Type B pancreatic cell (in vitro differentiated cells): ENCODE data around the gene CASZ1. TPM values are rescaled to one million over a fixed set of nuclear protein-coding genes. Genes with fewer than 3 reads are reported as not detected.

Source experiments
- DNase-seq: peaks from one replicate; pipeline ENCODE4 v3.0.0; 2021; ENCODE audit warnings: mixed read lengths; ENCODE audit not compliant: unreplicated experiment; ENCODE audit errors: extremely low spot score
- H3K27ac Mint-ChIP-seq: 2 replicates; pipeline ENCODE4 v1.8.0; 2021; ENCODE audit warnings: mild to moderate bottlenecking, mixed read lengths
- H3K27me3 Mint-ChIP-seq: 2 replicates; pipeline ENCODE4 v1.8.0; 2021; ENCODE audit warnings: mixed read lengths
- H3K36me3 Mint-ChIP-seq: 2 replicates; pipeline ENCODE4 v1.8.0; 2021; ENCODE audit warnings: mixed read lengths
- H3K4me1 Mint-ChIP-seq: one replicate; pipeline ENCODE4 v1.8.0; 2021; ENCODE audit warnings: mixed read lengths; ENCODE audit not compliant: unreplicated experiment
- H3K4me3 Mint-ChIP-seq: 2 replicates; pipeline ENCODE4 v1.8.0; 2021; ENCODE audit warnings: mild to moderate bottlenecking, mixed read lengths
- H3K9me3 Mint-ChIP-seq: 2 replicates; pipeline ENCODE4 v1.8.0; 2021; ENCODE audit warnings: mixed read lengths
- total RNA-seq: library from RNA; stranded (reverse); gene quantifications from 2 replicates; pipeline ENCODE4 v1.2.1, GENCODE V29; 2021; ENCODE audit warnings: low replicate concordance
- TF ChIP-seq, protein P1 (sequence below): fragments of 200-600 bp; sonication (generic); conservative IDR thresholded peaks from 2 replicates; pipeline ENCODE4 v1.5.0; 2021; ENCODE audit warnings: antibody characterized with exemption, mild to moderate bottlenecking

Gene CASZ1
- total RNA-seq, 1 donor from 2014 or later, result 15.7 TPM

GRCh38 chr1:10718083-10718415, 78.4 kb downstream of the CASZ1 start:
- peaks cover 23% of the 10 kb centered on the region for H3K4me1 Mint-ChIP-seq
- no peak overlapping the region for H3K27ac Mint-ChIP-seq
- no peak for DNase-seq
- TF ChIP-seq, protein P1, sequence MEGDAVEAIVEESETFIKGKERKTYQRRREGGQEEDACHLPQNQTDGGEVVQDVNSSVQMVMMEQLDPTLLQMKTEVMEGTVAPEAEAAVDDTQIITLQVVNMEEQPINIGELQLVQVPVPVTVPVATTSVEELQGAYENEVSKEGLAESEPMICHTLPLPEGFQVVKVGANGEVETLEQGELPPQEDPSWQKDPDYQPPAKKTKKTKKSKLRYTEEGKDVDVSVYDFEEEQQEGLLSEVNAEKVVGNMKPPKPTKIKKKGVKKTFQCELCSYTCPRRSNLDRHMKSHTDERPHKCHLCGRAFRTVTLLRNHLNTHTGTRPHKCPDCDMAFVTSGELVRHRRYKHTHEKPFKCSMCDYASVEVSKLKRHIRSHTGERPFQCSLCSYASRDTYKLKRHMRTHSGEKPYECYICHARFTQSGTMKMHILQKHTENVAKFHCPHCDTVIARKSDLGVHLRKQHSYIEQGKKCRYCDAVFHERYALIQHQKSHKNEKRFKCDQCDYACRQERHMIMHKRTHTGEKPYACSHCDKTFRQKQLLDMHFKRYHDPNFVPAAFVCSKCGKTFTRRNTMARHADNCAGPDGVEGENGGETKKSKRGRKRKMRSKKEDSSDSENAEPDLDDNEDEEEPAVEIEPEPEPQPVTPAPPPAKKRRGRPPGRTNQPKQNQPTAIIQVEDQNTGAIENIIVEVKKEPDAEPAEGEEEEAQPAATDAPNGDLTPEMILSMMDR, result no peak
- no peaks in the 10 kb centered on the region for H3K36me3 Mint-ChIP-seq
- H3K9me3 Mint-ChIP-seq, result no peaks in the 10 kb centered on the region
- no peak overlapping the region for H3K4me3 Mint-ChIP-seq
- H3K27me3 Mint-ChIP-seq, result peaks cover 65% of the 10 kb centered on the region

- Mint-ChIP-seq H3K36me3 (no peaks in the 10 kb centered on the region), H3K4me1 (peaks cover 28% of the 10 kb centered on the region), H3K9me3 (no peaks in the 10 kb centered on the region), H3K27ac (peak overlapping the region; percentile 29), H3K4me3 (peak overlapping the region; percentile 71), H3K27me3 (peaks cover 67% of the 10 kb centered on the region)
- TF ChIP-seq, protein P1, result no peak
- DNase-seq, result no peak
These were observed 79.0 kb downstream of the CASZ1 start for GRCh38 chr1:10717296-10718082.

DNA sequence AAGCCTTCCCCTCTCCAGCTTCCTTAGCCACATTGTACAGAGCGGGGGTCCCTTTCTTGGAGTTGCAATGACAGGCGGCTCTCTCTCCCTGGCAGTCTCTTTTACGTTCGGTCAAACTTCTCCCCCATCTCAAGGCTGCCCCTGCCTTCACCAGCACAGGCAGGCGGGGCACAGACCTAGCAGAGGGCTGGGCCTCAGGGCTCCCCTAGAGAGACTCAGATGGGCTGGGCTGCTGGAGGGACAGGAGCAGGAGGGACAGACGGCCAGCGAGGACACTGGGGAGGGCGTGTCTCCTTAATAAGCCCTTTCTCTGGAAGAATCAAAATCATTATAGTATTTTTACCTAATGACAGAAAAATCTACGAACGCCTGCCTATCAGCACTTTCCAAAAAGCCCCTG, 79.6 kb downstream of the CASZ1 start:
- DNase-seq, result no peak
- no peaks in the 10 kb centered on the region for H3K9me3 Mint-ChIP-seq
- no peaks in the 10 kb centered on the region for H3K36me3 Mint-ChIP-seq
- TF ChIP-seq, protein P1, result no peak
- H3K4me1 Mint-ChIP-seq, result peaks cover 28% of the 10 kb centered on the region
- H3K4me3 Mint-ChIP-seq, result no peak overlapping the region
- H3K27me3 Mint-ChIP-seq, result peaks cover 63% of the 10 kb centered on the region
- H3K27ac Mint-ChIP-seq, result peak overlapping the region; percentile 29

- H3K4me3 Mint-ChIP-seq, result no peak overlapping the region
- H3K36me3 Mint-ChIP-seq, result no peaks in the 10 kb centered on the region
- DNase-seq, result no peak
- H3K9me3 Mint-ChIP-seq, result no peaks in the 10 kb centered on the region
- peaks cover 53% of the 10 kb centered on the region for H3K27me3 Mint-ChIP-seq
- H3K27ac Mint-ChIP-seq, result no peak overlapping the region
- TF ChIP-seq, protein P1, result no peak
- peaks cover 28% of the 10 kb centered on the region for H3K4me1 Mint-ChIP-seq
These were observed 81.9 kb downstream of the CASZ1 start for GRCh38 chr1:10714337-10715114.

DNA sequence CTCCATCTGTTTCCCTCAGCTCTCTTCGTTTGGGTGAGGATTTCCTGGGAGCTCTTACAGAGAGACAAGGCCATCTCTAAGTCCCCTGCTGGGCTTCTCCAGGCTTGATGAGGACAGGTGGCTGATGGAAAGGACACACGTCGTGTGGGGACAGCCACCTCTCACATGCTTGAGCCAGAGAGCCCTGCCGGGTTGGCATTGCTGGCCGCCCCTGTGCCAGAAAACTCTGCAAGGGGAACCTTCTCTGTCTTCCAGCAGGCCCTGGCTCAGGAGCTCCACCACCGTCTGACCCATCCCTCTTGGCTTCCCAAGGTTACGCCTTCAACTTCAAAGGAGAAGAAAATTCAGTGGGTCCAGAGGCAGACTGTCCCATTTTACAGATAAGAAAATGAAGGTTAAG, 82.8 kb downstream of the CASZ1 start:
- no peaks in the 10 kb centered on the region for H3K9me3 Mint-ChIP-seq
- H3K4me1 Mint-ChIP-seq, result peaks cover 28% of the 10 kb centered on the region
- H3K27ac Mint-ChIP-seq, result no peak overlapping the region
- peaks cover 48% of the 10 kb centered on the region for H3K27me3 Mint-ChIP-seq
- TF ChIP-seq, protein P1, result no peak
- no peak for DNase-seq
- H3K4me3 Mint-ChIP-seq, result no peak overlapping the region
- H3K36me3 Mint-ChIP-seq, result no peaks in the 10 kb centered on the region
